Measurements from ENCODE around the gene ACADL. TPM values are rescaled to one million over a fixed set of nuclear protein-coding genes. Genes with fewer than 3 reads are reported as not detected.

The ACADL gene
- total RNA-seq, 6 experiments from 2014 or later = not detected

GRCh38 chr2:210264282-210264681 is 39.0 kb upstream of the ACADL start:
- H3K9me3 Mint-ChIP-seq = peaks cover 40% of the 10 kb centered on the region
- no peaks in the 10 kb centered on the region for H3K27me3 Mint-ChIP-seq (ENCODE audit: insufficient read depth)
- no peak for DNase-seq
- H3K36me3 Mint-ChIP-seq (ENCODE audit: low read depth) = no peaks in the 10 kb centered on the region
- H3K27ac Mint-ChIP-seq = no peak overlapping the region
- no peak overlapping the region for H3K4me3 Mint-ChIP-seq
- no peaks in the 10 kb centered on the region for H3K4me1 Mint-ChIP-seq (ENCODE audit: low read depth)
- no peak for TF ChIP-seq CTCF (IDR thresholded peaks at IDR 0.05)

GRCh38 chr2:210263841-210264240 is 38.6 kb upstream of the ACADL start:
- H3K36me3 Mint-ChIP-seq (ENCODE audit: low read depth) = no peaks in the 10 kb centered on the region
- no peak for TF ChIP-seq CTCF (IDR thresholded peaks at IDR 0.05)
- no peaks in the 10 kb centered on the region for H3K27me3 Mint-ChIP-seq (ENCODE audit: insufficient read depth)
- no peak for DNase-seq
- H3K4me1 Mint-ChIP-seq (ENCODE audit: low read depth) = no peaks in the 10 kb centered on the region
- peaks cover 40% of the 10 kb centered on the region for H3K9me3 Mint-ChIP-seq
- no peak overlapping the region for H3K27ac Mint-ChIP-seq
- H3K4me3 Mint-ChIP-seq = no peak overlapping the region

GRCh38 chr2:210262036-210262435 is 36.8 kb upstream of the ACADL start:
- no peak for TF ChIP-seq CTCF (IDR thresholded peaks at IDR 0.05)
- no peaks in the 10 kb centered on the region for H3K36me3 Mint-ChIP-seq (ENCODE audit: low read depth)
- H3K4me1 Mint-ChIP-seq (ENCODE audit: low read depth) = no peaks in the 10 kb centered on the region
- H3K9me3 Mint-ChIP-seq = peaks cover 32% of the 10 kb centered on the region
- H3K27me3 Mint-ChIP-seq (ENCODE audit: insufficient read depth) = no peaks in the 10 kb centered on the region
- DNase-seq = no peak
- H3K4me3 Mint-ChIP-seq = no peak overlapping the region
- H3K27ac Mint-ChIP-seq = no peak overlapping the region

- no peak overlapping the region for H3K4me3 Mint-ChIP-seq
- no peaks in the 10 kb centered on the region for H3K4me1 Mint-ChIP-seq (ENCODE audit: low read depth)
- no peak overlapping the region for H3K27ac Mint-ChIP-seq
- H3K36me3 Mint-ChIP-seq (ENCODE audit: low read depth) = no peaks in the 10 kb centered on the region
- DNase-seq = no peak
- H3K9me3 Mint-ChIP-seq = peaks cover 24% of the 10 kb centered on the region
- H3K27me3 Mint-ChIP-seq (ENCODE audit: insufficient read depth) = no peaks in the 10 kb centered on the region
- TF ChIP-seq CTCF (IDR thresholded peaks at IDR 0.05) = no peak
These were observed 34.4 kb upstream of the ACADL start for GRCh38 chr2:210259687-210260086.

- Mint-ChIP-seq H3K9me3 (no peaks in the 10 kb centered on the region; the same call in 1 of the 2 replicates), H3K4me3 (no peak overlapping the region), H3K4me1 (ENCODE audit: low read depth) (no peaks in the 10 kb centered on the region), H3K27ac (no peak overlapping the region), H3K36me3 (ENCODE audit: low read depth) (no peaks in the 10 kb centered on the region), H3K27me3 (ENCODE audit: insufficient read depth) (no peaks in the 10 kb centered on the region; the same call in 1 of the 2 replicates)
- no peak for DNase-seq
- no peak for TF ChIP-seq CTCF (IDR thresholded peaks at IDR 0.05)
These were observed 27.7 kb upstream of the ACADL start for GRCh38 chr2:210252699-210253606.
